ENCODE data around the gene CLEC4F.

DNA sequence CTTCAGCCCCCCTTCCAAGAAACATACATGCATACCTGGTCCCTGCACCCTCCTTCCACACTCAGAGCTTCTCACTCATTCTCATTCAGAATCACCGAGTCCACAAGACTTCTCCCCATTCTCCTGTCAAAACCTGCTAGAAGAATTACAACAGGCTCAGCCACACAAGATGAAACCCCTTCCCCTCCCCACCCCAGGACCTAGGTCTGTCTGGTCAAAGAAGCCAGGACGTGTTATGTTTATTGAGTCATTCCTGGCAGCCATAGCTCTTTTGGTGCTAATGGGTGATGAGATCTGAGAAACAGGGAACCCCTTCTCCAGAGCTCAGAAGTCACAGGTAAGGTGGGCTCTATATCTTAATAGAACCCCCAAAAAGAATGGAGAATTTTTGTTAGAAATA lies 50.9 kb downstream of the CLEC4F start:
- TF ChIP-seq, protein P1, sequence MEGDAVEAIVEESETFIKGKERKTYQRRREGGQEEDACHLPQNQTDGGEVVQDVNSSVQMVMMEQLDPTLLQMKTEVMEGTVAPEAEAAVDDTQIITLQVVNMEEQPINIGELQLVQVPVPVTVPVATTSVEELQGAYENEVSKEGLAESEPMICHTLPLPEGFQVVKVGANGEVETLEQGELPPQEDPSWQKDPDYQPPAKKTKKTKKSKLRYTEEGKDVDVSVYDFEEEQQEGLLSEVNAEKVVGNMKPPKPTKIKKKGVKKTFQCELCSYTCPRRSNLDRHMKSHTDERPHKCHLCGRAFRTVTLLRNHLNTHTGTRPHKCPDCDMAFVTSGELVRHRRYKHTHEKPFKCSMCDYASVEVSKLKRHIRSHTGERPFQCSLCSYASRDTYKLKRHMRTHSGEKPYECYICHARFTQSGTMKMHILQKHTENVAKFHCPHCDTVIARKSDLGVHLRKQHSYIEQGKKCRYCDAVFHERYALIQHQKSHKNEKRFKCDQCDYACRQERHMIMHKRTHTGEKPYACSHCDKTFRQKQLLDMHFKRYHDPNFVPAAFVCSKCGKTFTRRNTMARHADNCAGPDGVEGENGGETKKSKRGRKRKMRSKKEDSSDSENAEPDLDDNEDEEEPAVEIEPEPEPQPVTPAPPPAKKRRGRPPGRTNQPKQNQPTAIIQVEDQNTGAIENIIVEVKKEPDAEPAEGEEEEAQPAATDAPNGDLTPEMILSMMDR (IDR thresholded peaks at IDR 0.05; ENCODE audit: low read depth, low read length): no peak
- no peak for TF ChIP-seq POLR2A (IDR thresholded peaks at IDR 0.05; ENCODE audit: extremely low read depth, insufficient read length)
